Measurements from ENCODE around the gene WDR77. TPM values are rescaled to one million over a fixed set of nuclear protein-coding genes. Genes with fewer than 3 reads are reported as not detected.

Gene WDR77
- total RNA-seq, 1 experiment from 2014 or later, result 62.1 TPM

DNA sequence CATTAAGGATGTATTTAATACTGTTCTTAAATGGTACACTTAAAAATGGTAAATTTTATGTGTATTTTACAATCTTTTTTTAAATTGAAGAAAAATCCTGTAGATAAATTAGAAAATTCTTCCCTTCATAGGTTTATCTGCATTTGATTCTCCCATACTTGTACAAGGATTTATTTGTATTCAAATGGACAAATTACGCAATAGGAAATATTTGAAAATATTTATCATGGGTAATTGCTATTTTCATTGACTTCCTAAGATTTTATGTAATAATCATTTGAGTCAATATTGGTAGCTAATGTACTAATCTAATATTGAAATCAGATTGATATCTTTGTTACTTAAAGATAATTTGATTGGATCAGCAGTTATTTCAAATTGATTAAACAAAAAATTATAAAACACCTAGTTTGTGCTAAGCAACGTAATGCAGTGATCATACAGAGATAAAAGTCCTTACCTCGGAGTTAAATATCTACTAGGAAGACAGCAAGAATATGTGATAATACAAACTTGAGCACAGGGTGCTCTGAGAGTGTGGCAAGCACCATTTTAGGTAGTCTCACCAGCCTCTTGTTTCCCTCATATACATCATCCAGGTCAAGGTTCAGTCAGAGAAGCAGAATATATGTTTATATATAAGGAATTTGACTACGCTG lies 13.4 kb upstream of the WDR77 start:
- Histone ChIP-seq H3K36me3 (ENCODE audit: low read depth, low read length) (peaks cover 46% of the 10 kb centered on the region), H3F3A (ENCODE audit: low read length, unreplicated experiment) (peaks cover 7% of the 10 kb centered on the region), H4K20me1 (ENCODE audit: low read length) (no peaks in the 10 kb centered on the region), H3K9ac (ENCODE audit: low read length) (no peak overlapping the region), H3K27ac (ENCODE audit: low read length) (no peak overlapping the region), H3K9me3 (ENCODE audit: low read length) (no peaks in the 10 kb centered on the region), H3K9me2 (replicated peaks; ENCODE audit: low read length) (no peaks in the 10 kb centered on the region), H3K4me1 (ENCODE audit: insufficient read depth, low read length) (no peaks in the 10 kb centered on the region; the same call in 1 of the 2 replicates), H3K4me2 (ENCODE audit: low read length) (no peak overlapping the region), H3K27me3 (ENCODE audit: low read length) (no peaks in the 10 kb centered on the region), H3K79me2 (ENCODE audit: low read length) (no peaks in the 10 kb centered on the region; the same call in 1 of the 2 replicates), H2AFZ (ENCODE audit: low read length) (no peak overlapping the region), H3K4me3 (ENCODE audit: low read length) (no peak overlapping the region)
- DNase-seq (no peak), ATAC-seq (no peak)
- intact Hi-C loops (cut with micrococcal nuclease), result no loop called here
- BruUV-seq (replicated peaks), result no TSS peak
- CTCF ChIA-PET, result no interaction called here
- POLR2A ChIA-PET (ENCODE audit: unreplicated experiment), result no interaction called here
- TF ChIP-seq, protein P1, sequence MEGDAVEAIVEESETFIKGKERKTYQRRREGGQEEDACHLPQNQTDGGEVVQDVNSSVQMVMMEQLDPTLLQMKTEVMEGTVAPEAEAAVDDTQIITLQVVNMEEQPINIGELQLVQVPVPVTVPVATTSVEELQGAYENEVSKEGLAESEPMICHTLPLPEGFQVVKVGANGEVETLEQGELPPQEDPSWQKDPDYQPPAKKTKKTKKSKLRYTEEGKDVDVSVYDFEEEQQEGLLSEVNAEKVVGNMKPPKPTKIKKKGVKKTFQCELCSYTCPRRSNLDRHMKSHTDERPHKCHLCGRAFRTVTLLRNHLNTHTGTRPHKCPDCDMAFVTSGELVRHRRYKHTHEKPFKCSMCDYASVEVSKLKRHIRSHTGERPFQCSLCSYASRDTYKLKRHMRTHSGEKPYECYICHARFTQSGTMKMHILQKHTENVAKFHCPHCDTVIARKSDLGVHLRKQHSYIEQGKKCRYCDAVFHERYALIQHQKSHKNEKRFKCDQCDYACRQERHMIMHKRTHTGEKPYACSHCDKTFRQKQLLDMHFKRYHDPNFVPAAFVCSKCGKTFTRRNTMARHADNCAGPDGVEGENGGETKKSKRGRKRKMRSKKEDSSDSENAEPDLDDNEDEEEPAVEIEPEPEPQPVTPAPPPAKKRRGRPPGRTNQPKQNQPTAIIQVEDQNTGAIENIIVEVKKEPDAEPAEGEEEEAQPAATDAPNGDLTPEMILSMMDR (conservative IDR thresholded peaks at IDR 0.05; ENCODE audit: low read depth, low read length), result no peak
- no peak for TF ChIP-seq EZH2 (IDR thresholded peaks at IDR 0.05; ENCODE audit: low read length, unreplicated experiment)
- no peak for TF ChIP-seq EZH2phosphoT487 (IDR thresholded peaks at IDR 0.05; ENCODE audit: borderline replicate concordance, low read length)

DNA sequence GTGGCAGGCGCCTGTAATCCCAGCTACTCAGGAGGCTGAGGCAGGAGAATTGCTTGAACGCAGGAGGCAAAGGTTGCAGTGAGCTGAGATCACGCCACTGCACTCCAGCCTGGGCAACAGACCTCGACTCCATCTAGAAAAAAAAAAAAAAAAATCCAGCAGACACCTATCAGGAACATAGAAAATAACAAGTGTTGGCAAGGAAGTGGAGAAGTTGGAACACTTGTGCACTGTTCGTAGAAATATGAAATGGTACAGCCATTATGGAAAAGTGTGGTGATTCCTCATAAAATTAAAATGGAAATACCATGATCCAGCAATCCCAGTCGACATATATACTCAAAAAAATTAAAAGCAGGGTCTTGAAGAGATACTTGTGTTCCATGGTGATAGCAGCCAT lies 12.7 kb upstream of the WDR77 start:
- H3K4me1 ChIP-seq (ENCODE audit: insufficient read depth, low read length), result no peaks in the 10 kb centered on the region; the same call in 1 of the 2 replicates
- no peak overlapping the region for H2AFZ ChIP-seq (ENCODE audit: low read length)
- no TSS peak for BruUV-seq (replicated peaks)
- TF ChIP-seq EZH2phosphoT487 (IDR thresholded peaks at IDR 0.05; ENCODE audit: borderline replicate concordance, low read length) (no peak), EZH2 (IDR thresholded peaks at IDR 0.05; ENCODE audit: low read length, unreplicated experiment) (no peak)
- TF ChIP-seq, protein P1 (conservative IDR thresholded peaks at IDR 0.05; ENCODE audit: low read depth, low read length), result no peak
- ATAC-seq (no peak), DNase-seq (no peak)
- no peaks in the 10 kb centered on the region for H3K9me2 ChIP-seq (replicated peaks; ENCODE audit: low read length)
- H3K4me2 ChIP-seq (ENCODE audit: low read length), result no peak overlapping the region
- peaks cover 7% of the 10 kb centered on the region for H3F3A ChIP-seq (ENCODE audit: low read length, unreplicated experiment)
- no peaks in the 10 kb centered on the region for H3K9me3 ChIP-seq (ENCODE audit: low read length)
- no peak overlapping the region for H3K27ac ChIP-seq (ENCODE audit: low read length)
- no peak overlapping the region for H3K4me3 ChIP-seq (ENCODE audit: low read length)
- ChIA-PET POLR2A (ENCODE audit: unreplicated experiment) (no interaction called here), CTCF (no interaction called here)
- intact Hi-C loops (cut with micrococcal nuclease), result no loop called here
- no peaks in the 10 kb centered on the region for H4K20me1 ChIP-seq (ENCODE audit: low read length)
- no peak overlapping the region for H3K9ac ChIP-seq (ENCODE audit: low read length)
- H3K79me2 ChIP-seq (ENCODE audit: low read length), result no peaks in the 10 kb centered on the region; the same call in 1 of the 2 replicates
- H3K36me3 ChIP-seq (ENCODE audit: low read depth, low read length), result peaks cover 54% of the 10 kb centered on the region
- no peaks in the 10 kb centered on the region for H3K27me3 ChIP-seq (ENCODE audit: low read length)

DNA sequence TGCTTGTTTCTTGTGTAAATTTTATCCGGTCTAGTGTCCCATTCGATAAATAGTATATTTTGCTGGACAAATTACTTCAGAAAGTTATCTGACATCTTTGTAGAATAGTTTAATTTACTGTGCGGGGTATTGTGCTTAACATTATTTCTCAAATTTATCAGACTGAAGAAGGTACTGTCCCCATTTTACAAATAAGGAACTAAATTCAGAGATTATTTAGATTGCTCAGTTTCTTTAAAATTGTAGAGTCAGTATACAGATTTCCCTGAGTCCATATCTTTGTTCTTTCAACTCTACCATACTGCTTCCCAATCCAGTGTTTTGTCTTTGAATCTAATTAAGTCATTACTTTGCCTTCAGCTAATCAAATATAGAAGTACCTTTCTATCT lies 6.6 kb upstream of the WDR77 start:
- H3K79me2 ChIP-seq (ENCODE audit: low read length), result peaks cover 50% of the 10 kb centered on the region

More for the DNA sequence above, 6.6 kb upstream of the WDR77 start:
- Histone ChIP-seq H3K4me1 (ENCODE audit: insufficient read depth, low read length) (peaks cover 9% of the 10 kb centered on the region), H3F3A (ENCODE audit: low read length, unreplicated experiment) (no peaks in the 10 kb centered on the region), H3K4me3 (ENCODE audit: low read length) (no peak overlapping the region), H3K36me3 (ENCODE audit: low read depth, low read length) (peaks cover 74% of the 10 kb centered on the region), H3K27me3 (ENCODE audit: low read length) (no peaks in the 10 kb centered on the region), H3K9me2 (replicated peaks; ENCODE audit: low read length) (no peaks in the 10 kb centered on the region), H3K9me3 (ENCODE audit: low read length) (no peaks in the 10 kb centered on the region), H3K27ac (ENCODE audit: low read length) (no peak overlapping the region), H3K4me2 (ENCODE audit: low read length) (no peak overlapping the region), H4K20me1 (ENCODE audit: low read length) (peaks cover 16% of the 10 kb centered on the region; the same call in 1 of the 2 replicates), H3K9ac (ENCODE audit: low read length) (no peak overlapping the region), H2AFZ (ENCODE audit: low read length) (no peak overlapping the region)
- ChIA-PET POLR2A (ENCODE audit: unreplicated experiment) (no interaction called here), CTCF (no interaction called here)
- intact Hi-C loops (cut with micrococcal nuclease), result no loop called here
- DNase-seq (no peak), ATAC-seq (no peak)
- TF ChIP-seq EZH2 (IDR thresholded peaks at IDR 0.05; ENCODE audit: low read length, unreplicated experiment) (no peak), EZH2phosphoT487 (IDR thresholded peaks at IDR 0.05; ENCODE audit: borderline replicate concordance, low read length) (no peak)
- TF ChIP-seq, protein P1 (conservative IDR thresholded peaks at IDR 0.05; ENCODE audit: low read depth, low read length), result no peak
- no TSS peak for BruUV-seq (replicated peaks)

All from PC-3 (cell line).